Right hindlimb (tissue), 1 donor: ENCODE data around the gene ANXA10.
"Not testable (repeated sequence)": the region's sequence is repeated elsewhere in the genome, so short reads cannot be mapped to it uniquely, and the experiment has no call there.

ENCODE experiments used
- DNase-seq: peaks from one replicate; pipeline ENCODE4 v3.0.0-alpha.2; 2018

ANXA10 gene

DNA sequence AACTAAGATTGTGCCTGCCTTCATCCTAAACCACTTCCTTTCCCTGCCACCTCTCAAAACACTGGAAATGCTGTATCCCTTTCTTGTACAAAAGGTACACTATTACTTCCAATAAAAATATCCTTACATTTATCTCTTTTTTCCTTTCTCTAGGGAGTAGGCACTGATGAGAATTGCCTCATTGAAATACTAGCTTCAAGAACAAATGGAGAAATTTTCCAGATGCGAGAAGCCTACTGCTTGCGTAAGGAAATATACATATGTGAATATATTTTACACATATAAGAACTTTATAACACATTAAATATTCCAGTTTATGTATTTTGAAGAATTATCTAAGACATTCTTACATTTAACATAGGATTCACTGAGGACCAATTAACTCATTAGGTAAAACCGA is 71.7 kb downstream of the ANXA10 start:
- DNase-seq: no peak

DNA sequence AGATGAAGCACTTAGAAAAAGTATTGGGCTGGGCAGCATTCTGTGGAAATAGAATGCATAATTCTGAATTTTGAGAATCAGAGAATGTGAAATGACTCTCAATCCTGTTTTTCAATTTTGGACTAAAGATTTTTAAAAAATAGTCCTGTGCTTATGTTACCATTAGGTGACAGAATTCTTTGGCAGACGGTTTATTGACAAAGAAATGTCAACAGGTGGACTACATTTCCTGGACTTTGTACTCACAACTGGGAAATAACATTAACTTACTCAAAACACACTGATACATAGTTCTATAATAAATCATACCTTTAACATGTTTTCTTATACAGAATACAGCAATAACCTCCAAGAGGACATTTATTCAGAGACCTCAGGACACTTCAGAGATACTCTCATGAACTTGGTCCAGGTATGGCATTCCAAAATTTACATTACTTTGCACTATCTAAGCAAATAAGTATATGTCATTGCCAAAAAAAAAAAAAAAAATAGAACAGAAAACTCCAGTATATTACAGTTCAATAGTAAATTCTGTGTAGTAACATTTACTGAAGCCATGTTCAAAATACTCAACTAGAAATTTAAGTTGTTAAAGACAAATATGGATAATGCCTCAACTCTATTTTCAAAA is 72.7 kb downstream of the ANXA10 start:
- DNase-seq: no peak

GRCh38 chr4:168167714-168168284 is 75.5 kb downstream of the ANXA10 start:
- DNase-seq: no peak

DNA sequence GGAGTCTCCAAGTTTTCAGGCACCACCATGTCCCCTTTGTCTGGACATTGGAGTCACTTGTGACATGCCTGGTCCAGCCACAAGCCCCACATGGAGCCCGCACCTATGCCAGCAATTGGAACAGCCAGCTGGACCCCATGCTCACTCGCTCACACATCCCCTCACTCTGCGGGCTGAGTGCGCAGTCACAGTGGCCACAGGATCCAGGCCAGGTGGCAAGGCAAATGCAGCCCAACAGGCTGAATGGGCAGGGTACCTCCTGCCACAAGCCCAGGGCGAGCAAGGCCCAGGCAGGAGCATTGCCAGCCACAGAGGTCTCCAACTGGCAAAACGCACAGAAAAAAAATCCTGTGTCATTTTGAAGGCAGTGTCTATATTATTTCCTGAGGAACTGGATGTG is 82.0 kb downstream of the ANXA10 start:
- no peak for DNase-seq

- DNase-seq: no peak
These were observed 85.3 kb downstream of the ANXA10 start for GRCh38 chr4:168177546-168178149.

- DNase-seq: no peak
These were observed 91.6 kb downstream of the ANXA10 start for GRCh38 chr4:168183717-168184571.

DNA sequence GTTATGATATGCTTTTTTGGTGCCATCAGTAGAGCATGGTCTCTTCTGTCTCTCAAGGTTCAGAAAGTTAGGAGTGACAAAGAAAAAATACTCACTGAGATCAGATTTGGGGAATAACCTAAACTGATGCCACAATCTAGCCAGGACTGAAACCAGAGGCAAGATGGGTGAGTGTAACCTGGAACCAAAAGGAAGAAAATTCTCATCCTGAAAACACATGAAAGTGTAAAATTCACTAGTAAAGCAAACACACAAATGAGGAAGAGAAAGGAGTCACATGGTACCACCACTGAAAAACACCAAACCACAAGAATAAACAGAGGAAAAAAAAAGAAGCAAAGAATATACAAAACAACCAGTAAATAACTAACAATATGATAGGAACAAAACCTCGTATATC is 96.4 kb downstream of the ANXA10 start:
- no peak for DNase-seq

DNA sequence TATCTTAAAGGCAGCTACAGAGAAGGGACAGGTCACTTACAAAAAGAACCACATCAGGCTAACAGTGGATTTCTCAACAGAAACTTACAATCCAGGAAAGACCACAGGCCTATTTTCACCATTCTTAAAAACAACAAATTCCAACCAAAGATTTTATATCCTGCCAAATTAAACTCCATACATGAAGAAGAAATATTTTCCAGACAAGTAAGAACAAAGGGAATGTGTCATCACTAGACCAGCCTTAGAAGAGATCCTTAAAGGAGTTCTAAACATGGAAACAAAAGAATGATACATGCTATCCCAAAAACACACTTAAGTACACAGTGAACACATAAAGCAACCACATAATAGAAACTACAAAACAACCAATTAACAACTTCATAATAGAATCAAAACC is 105.6 kb downstream of the ANXA10 start:
- DNase-seq: no peak

GRCh38 chr4:168199260-168199957 is 107.1 kb downstream of the ANXA10 start:
- no peak for DNase-seq

DNA sequence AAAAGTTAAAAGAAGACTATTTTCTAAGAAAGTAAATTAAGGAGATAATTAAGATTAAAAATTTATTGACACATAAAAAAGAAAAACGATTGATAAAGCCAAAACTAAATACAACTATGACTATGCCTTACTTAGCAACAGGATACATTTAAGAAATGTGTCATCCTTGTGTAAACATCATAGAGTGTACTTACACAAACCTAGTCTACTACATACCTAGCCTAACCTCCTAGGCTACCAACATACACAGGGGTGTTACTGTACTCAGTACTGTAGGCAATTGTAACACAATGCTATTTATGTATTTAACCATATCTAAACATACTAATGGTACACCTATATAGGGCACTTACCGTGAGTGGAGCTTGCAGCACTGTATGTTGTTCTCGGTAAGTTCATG is 108.3 kb downstream of the ANXA10 start:
- no peak for DNase-seq

GRCh38 chr4:168203233-168203911 is 111.0 kb downstream of the ANXA10 start:
- DNase-seq: no peak

GRCh38 chr4:168208957-168209614 is 116.7 kb downstream of the ANXA10 start:
- DNase-seq: no peak

- DNase-seq: no peak
These were observed 120.3 kb downstream of the ANXA10 start for GRCh38 chr4:168212656-168213055.

DNA sequence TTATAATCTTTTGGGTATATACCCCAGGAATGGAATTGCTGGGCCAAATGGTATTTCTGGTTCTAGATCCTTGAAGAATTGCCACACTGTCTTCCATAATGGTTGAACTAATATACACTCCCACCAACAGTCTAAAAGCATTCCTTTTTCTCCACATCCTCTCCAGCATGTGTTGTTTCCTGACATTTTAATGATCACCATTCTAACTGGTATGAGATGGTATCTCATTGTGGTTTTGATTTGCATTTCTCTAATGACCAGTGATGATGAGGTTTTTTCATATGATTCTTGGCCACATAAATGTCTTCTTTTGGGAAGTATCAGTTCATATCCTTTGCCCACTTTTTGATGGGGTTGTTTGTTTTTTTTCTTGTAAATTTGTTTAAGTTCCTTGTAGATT is 121.2 kb downstream of the ANXA10 start:
- DNase-seq: not testable (repeated sequence)

GRCh38 chr4:168218645-168219044 is 126.3 kb downstream of the ANXA10 start:
- no peak for DNase-seq

GRCh38 chr4:168220893-168221292 is 128.6 kb downstream of the ANXA10 start:
- no peak for DNase-seq

DNA sequence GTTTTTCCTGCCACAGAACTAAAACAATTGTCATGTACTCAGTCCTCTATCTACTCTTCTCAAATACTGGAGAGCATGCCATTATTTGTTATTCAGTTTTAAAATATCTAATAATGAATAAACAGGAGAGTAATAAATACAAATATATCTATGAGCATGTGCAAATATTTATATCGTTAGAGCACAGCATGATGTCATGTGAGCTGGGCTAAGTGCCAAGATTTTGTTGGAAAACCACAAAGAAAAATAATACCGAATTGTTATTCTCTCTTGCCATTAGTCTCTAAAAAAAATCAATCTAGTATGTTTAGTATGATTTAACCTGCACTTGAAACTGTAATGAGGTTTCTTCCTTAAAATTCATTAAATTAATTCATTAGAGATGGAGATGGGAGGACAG is 129.0 kb downstream of the ANXA10 start:
- DNase-seq: peak; percentile 24
